ENCODE measurements around the gene SAA1. TPM values are rescaled to one million over a fixed set of nuclear protein-coding genes. Genes with fewer than 3 reads are reported as not detected.

Gene SAA1
- total and polyA plus RNA-seq, 2 donors (not counting 3 experiments of a cell fraction or from before 2014, with no cell fraction given) = not detected

DNA sequence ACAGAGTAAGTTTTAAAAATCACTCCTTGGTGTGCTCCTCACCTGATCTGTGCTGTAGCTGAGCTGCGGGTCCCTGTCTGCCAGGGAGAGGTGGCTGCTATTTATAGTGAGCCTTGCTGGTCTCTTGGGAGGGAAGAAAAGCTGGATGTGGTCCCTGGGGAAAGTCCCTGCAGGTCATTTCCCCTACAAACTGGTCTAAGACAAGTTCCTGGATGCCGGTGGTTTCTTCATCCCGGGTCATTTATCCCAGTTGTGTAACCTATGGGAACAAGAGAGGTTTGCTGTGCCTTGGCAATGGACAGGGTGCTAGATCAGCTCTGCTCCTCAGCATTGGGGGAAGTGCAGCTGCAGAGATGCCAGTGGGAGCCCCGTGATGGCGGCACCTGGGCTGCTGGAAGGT, 17.5 kb upstream of the SAA1 start, which contains the start of gene SAA2:
Gene SAA2 (minus strand): TSS at position 108 of the 400 bp plus-strand sequence. CDS start 657 bp downstream, outside the sequence.
- Histone ChIP-seq H3K4me3 (replicated peaks in 1 of 3; ENCODE audit: insufficient read depth in 1 of 3, low read depth in 1 of 3, low read length in 3 of 3) (no peak within 1 kb of the TSS), H3K36me3 (ENCODE audit: control insufficient read depth in 2 of 2, extremely low read depth in 1 of 2, insufficient read depth in 2 of 2, low read length in 2 of 2) (no peaks in the 10 kb centered on the region), H4K20me1 (replicated peaks; ENCODE audit: control insufficient read depth, extremely low read depth, insufficient read depth, low read length) (no peaks in the 10 kb centered on the region), H3K27ac (ENCODE audit: insufficient read depth, low read depth, low read length) (no peak within 1 kb of the TSS), H3K79me2 (ENCODE audit: control insufficient read depth, insufficient read depth, low read length) (no peaks in the 10 kb centered on the region), H3K9me3 (replicated peaks; ENCODE audit: control insufficient read depth, insufficient read depth, low read length) (no peaks in the 10 kb centered on the region), H2AFZ (ENCODE audit: low read depth, low read length) (no peak within 1 kb of the TSS), H3K4me2 (ENCODE audit: insufficient read depth, low read length) (no peak within 1 kb of the TSS), H3K9me1 (replicated peaks; ENCODE audit: control insufficient read depth, extremely low read depth, insufficient read depth, low read length) (no peaks in the 10 kb centered on the region), H3K9ac (replicated peaks; ENCODE audit: extremely low read depth, insufficient read depth, low read length) (no peak within 1 kb of the TSS), H3K4me1 (ENCODE audit: control insufficient read depth, extremely low read depth, insufficient read depth, low read length) (no peaks in the 10 kb centered on the region), H3K27me3 (ENCODE audit: control insufficient read depth in 2 of 2, insufficient read depth in 2 of 2, low read length in 2 of 2) (peaks cover 0 to 2% of the 10 kb centered on the region in 2 experiments)
- DNase-seq (ENCODE audit: low read depth, low spot score) = no peak
- ChIA-PET POLR2A (no interaction called here), CTCF (no interaction called here)
- TF ChIP-seq POLR2A (IDR thresholded peaks at IDR 0.05; ENCODE audit: low read depth, low read length) (no peak), POLR2AphosphoS5 (IDR thresholded peaks at IDR 0.05; ENCODE audit: insufficient read depth, low read depth, low read length) (no peak), GATA2 (IDR thresholded peaks at IDR 0.05; ENCODE audit: insufficient read depth, insufficient read length, low read depth, low read length) (no peak)
- TF ChIP-seq, protein P1, sequence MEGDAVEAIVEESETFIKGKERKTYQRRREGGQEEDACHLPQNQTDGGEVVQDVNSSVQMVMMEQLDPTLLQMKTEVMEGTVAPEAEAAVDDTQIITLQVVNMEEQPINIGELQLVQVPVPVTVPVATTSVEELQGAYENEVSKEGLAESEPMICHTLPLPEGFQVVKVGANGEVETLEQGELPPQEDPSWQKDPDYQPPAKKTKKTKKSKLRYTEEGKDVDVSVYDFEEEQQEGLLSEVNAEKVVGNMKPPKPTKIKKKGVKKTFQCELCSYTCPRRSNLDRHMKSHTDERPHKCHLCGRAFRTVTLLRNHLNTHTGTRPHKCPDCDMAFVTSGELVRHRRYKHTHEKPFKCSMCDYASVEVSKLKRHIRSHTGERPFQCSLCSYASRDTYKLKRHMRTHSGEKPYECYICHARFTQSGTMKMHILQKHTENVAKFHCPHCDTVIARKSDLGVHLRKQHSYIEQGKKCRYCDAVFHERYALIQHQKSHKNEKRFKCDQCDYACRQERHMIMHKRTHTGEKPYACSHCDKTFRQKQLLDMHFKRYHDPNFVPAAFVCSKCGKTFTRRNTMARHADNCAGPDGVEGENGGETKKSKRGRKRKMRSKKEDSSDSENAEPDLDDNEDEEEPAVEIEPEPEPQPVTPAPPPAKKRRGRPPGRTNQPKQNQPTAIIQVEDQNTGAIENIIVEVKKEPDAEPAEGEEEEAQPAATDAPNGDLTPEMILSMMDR (IDR thresholded peaks at IDR 0.05; ENCODE audit: extremely low read depth in 1 of 2, insufficient read depth in 1 of 2, low read depth in 1 of 2, low read length in 2 of 2) = no peak
- dilution Hi-C loops (cut with MboI; ENCODE audit: extremely low pct_ligation_motif_present, low sequenced_read_pairs) = no loop called here
- intact Hi-C loops (cut with micrococcal nuclease) = loop anchor here (10.0 kb wide), 1 partner anchor 276 kb away; the partner anchor contains the start of gene TSG101
- no peak for FAIRE-seq
- BruUV-seq (replicated peaks) = no TSS peak

DNA sequence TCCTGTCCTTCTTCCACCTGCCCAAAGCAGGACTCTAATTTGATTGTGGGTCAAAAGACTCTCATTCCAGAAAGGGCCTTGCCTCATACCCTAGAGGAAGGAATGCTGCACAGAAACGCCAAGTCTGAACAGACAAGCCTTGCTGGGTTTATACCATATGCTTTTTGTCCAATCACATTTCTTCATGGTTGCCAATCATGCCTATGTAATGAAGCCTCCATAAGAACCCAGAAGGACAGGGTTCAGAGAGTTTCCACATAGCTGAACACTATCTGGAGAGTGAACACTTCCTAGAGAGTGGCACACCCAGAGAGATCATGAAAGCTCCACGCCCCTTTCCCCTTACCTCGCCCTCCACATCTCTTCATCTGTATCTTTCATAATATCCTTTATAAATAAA, 12.8 kb upstream of the SAA1 start:
- TF ChIP-seq FOS (IDR thresholded peaks at IDR 0.05; ENCODE audit: borderline replicate concordance, insufficient read depth, low read length) = no peak
- no peak for TF ChIP-seq POLR2A (IDR thresholded peaks at IDR 0.05; ENCODE audit: low read depth, low read length)
- TF ChIP-seq GATA2 (IDR thresholded peaks at IDR 0.05; ENCODE audit: insufficient read depth, insufficient read length, low read depth, low read length) = no peak
- no peak for TF ChIP-seq JUN (IDR thresholded peaks at IDR 0.05; ENCODE audit: borderline replicate concordance, insufficient read depth, insufficient read length, low read depth)
- no peak for TF ChIP-seq POLR2AphosphoS5 (IDR thresholded peaks at IDR 0.05; ENCODE audit: insufficient read depth, low read depth, low read length)
- TF ChIP-seq EZH2 (IDR thresholded peaks at IDR 0.05; ENCODE audit: borderline replicate concordance, low read depth, low read length, severe bottlenecking) = no peak
- TF ChIP-seq, protein P2, sequence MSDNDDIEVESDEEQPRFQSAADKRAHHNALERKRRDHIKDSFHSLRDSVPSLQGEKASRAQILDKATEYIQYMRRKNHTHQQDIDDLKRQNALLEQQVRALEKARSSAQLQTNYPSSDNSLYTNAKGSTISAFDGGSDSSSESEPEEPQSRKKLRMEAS (IDR thresholded peaks at IDR 0.05; ENCODE audit: insufficient read depth, insufficient read length) = no peak
- no peak for TF ChIP-seq MYC (IDR thresholded peaks at IDR 0.05; ENCODE audit: low read depth, low read length)
- TF ChIP-seq, protein P1 (IDR thresholded peaks at IDR 0.05; ENCODE audit: extremely low read depth in 1 of 2, insufficient read depth in 1 of 2, low read depth in 1 of 2, low read length in 2 of 2) = no peak
- H3K27ac ChIP-seq (ENCODE audit: insufficient read depth, low read depth, low read length) = no peak overlapping the region
- dilution Hi-C loops (cut with MboI; ENCODE audit: extremely low pct_ligation_motif_present, low sequenced_read_pairs) = no loop called here
- FAIRE-seq = no peak
- H3K27me3 ChIP-seq (ENCODE audit: control insufficient read depth in 2 of 2, insufficient read depth in 2 of 2, low read length in 2 of 2) = no peaks in the 10 kb centered on the region
- H3K79me2 ChIP-seq (ENCODE audit: control insufficient read depth, insufficient read depth, low read length) = no peaks in the 10 kb centered on the region
- POLR2A ChIA-PET = no interaction called here
- no peak overlapping the region for H3K4me2 ChIP-seq (ENCODE audit: insufficient read depth, low read length)
- no peak overlapping the region for H3K4me3 ChIP-seq (replicated peaks in 1 of 3; ENCODE audit: insufficient read depth in 1 of 3, low read depth in 1 of 3, low read length in 3 of 3)
- DNase-seq (ENCODE audit: low read depth, low spot score) = no peak
- CTCF ChIA-PET = interaction anchor here (1.8 kb wide), 1 partner anchor 10 kb away, joined by 15 read pairs; no protein-coding TSS in a partner anchor
- H4K20me1 ChIP-seq (replicated peaks; ENCODE audit: control insufficient read depth, extremely low read depth, insufficient read depth, low read length) = no peaks in the 10 kb centered on the region
- no peaks in the 10 kb centered on the region for H3K9me3 ChIP-seq (replicated peaks; ENCODE audit: control insufficient read depth, insufficient read depth, low read length)
- BruUV-seq (replicated peaks) = no TSS peak
- H3K36me3 ChIP-seq (ENCODE audit: control insufficient read depth in 2 of 2, extremely low read depth in 1 of 2, insufficient read depth in 2 of 2, low read length in 2 of 2) = no peaks in the 10 kb centered on the region
- H2AFZ ChIP-seq (ENCODE audit: low read depth, low read length) = no peak overlapping the region
- H3K4me1 ChIP-seq (ENCODE audit: control insufficient read depth, extremely low read depth, insufficient read depth, low read length) = no peaks in the 10 kb centered on the region
- no peaks in the 10 kb centered on the region for H3K9me1 ChIP-seq (replicated peaks; ENCODE audit: control insufficient read depth, extremely low read depth, insufficient read depth, low read length)
- intact Hi-C loops (cut with micrococcal nuclease) = no loop called here
- H3K9ac ChIP-seq (replicated peaks; ENCODE audit: extremely low read depth, insufficient read depth, low read length) = no peak overlapping the region
